Fibroblast of the aortic adventitia (primary cell): ENCODE data around the gene NR1D2. TPM values are rescaled to one million over a fixed set of nuclear protein-coding genes. Genes with fewer than 3 reads are reported as not detected.

Experiments used
- DNase-seq: peaks from one replicate; pipeline ENCODE4 v3.0.0-alpha.2; 2010; ENCODE audit warnings: low read depth
- H3K4me3 ChIP-seq: 2 replicates; pipeline ENCODE4 v1.5.1; 2011; ENCODE audit warnings: low read depth, mild to moderate bottlenecking, control low read depth, low read length, moderate library complexity
- total RNA-seq: library from RNA; depleted of rRNA; stranded (reverse); fragments of >200 nt; gene quantifications from 2 replicates; pipeline ENCODE4 v1.2.3, GENCODE V29; 2012; ENCODE audit warnings: low replicate concordance
- TF ChIP-seq, protein P1 (sequence below): IDR thresholded peaks from 2 replicates; pipeline ENCODE4 v1.5.1; 2011; ENCODE audit warnings: mild to moderate bottlenecking, low read length, control low read depth, inconsistent platforms; ENCODE audit not compliant: insufficient read depth

NR1D2 gene
- total RNA-seq, 1 donor, result 77.3 TPM

GRCh38 chr3:23961913-23962312 lies 16.8 kb downstream of the NR1D2 start:
- DNase-seq, result no peak
- TF ChIP-seq, protein P1, sequence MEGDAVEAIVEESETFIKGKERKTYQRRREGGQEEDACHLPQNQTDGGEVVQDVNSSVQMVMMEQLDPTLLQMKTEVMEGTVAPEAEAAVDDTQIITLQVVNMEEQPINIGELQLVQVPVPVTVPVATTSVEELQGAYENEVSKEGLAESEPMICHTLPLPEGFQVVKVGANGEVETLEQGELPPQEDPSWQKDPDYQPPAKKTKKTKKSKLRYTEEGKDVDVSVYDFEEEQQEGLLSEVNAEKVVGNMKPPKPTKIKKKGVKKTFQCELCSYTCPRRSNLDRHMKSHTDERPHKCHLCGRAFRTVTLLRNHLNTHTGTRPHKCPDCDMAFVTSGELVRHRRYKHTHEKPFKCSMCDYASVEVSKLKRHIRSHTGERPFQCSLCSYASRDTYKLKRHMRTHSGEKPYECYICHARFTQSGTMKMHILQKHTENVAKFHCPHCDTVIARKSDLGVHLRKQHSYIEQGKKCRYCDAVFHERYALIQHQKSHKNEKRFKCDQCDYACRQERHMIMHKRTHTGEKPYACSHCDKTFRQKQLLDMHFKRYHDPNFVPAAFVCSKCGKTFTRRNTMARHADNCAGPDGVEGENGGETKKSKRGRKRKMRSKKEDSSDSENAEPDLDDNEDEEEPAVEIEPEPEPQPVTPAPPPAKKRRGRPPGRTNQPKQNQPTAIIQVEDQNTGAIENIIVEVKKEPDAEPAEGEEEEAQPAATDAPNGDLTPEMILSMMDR, result no peak
- no peak overlapping the region for H3K4me3 ChIP-seq

- TF ChIP-seq, protein P1, result no peak
- DNase-seq, result no peak
- H3K4me3 ChIP-seq, result no peak overlapping the region
These were observed 19.6 kb downstream of the NR1D2 start for GRCh38 chr3:23964537-23965235.

DNA sequence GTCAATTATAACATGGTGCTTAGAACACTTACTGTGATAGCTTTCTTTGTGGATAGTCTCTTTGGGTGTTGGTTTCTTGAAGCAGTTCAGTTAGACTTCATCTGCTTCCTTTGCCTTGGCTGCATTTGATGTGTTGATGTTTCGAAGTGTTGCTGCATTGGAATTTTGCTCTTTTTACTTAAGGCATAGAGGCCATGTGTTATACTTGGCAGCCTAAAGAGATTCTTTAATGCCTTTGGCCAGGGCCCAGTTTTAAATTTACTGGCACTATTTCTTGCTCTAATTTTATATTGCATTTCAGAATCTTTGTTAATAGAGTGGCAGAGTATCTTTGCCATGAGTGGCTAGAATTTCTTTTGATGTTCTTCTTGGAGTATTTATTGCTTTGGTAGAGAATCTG lies 21.2 kb downstream of the NR1D2 start:
- DNase-seq, result peak; percentile 81
- TF ChIP-seq, protein P1, result no peak

GRCh38 chr3:23968463-23969184 lies 23.5 kb downstream of the NR1D2 start:
- peak; percentile 27 for DNase-seq
- TF ChIP-seq, protein P1, result no peak
- no peak overlapping the region for H3K4me3 ChIP-seq

More for the DNA sequence above, 21.2 kb downstream of the NR1D2 start:
- no peak overlapping the region for H3K4me3 ChIP-seq

GRCh38 chr3:23969393-23969792 lies 24.3 kb downstream of the NR1D2 start:
- no peak for DNase-seq
- no peak overlapping the region for H3K4me3 ChIP-seq
- TF ChIP-seq, protein P1, result no peak

DNA sequence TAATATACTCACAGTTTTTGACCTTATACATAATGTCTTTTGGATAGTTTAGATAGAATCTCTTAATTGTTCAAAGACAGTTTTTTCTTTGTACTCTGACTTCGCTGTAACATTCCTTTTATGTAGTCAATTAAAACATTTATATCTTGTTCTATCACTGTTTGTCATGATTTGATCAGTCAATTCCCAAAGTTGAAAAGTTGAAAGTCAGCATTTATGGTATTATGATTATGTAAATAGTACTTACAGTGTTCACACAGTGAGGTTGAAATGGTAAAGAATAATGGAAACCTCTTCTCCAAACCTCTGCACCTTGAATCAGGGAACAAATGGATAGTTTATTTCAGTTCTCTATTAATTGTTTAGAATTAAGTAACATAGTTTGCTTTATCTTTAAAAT lies 26.6 kb downstream of the NR1D2 start:
- TF ChIP-seq, protein P1, result no peak
- no peak overlapping the region for H3K4me3 ChIP-seq
- DNase-seq, result no peak
